H1 (cell line): ENCODE data around the gene ZNF747.

Experiments
- CTCF ChIP-seq, 3 experiments: IDR thresholded peaks; 1 replicate in 2 of 3; 2 replicates in 1 of 3; pipeline versions ENCODE4 v1.5.1 to v1.6.1; 2011; ENCODE audit warnings: low read length in 3 of 3, mild to moderate bottlenecking in 3 of 3, inconsistent platforms in 2 of 3, low read depth in 1 of 3, moderate library complexity in 1 of 3; ENCODE audit not compliant: insufficient read depth in 1 of 3; ENCODE audit errors: control extremely low read depth in 1 of 3
- EP300 ChIP-seq, 2 experiments: IDR thresholded peaks; 1 replicate in 1 of 2; 2 replicates in 1 of 2; pipeline ENCODE4 v1.6.1; 2011 to 2012; ENCODE audit warnings: low read depth in 2 of 2, low read length in 2 of 2, mild to moderate bottlenecking in 2 of 2, borderline replicate concordance in 1 of 2, inconsistent platforms in 1 of 2, moderate library complexity in 1 of 2
- EZH2 ChIP-seq: fragments of 200-600 bp; sonication (generic); IDR thresholded peaks from 2 replicates; pipeline ENCODE4 v1.7.1; 2012; ENCODE audit warnings: low read depth, mild to moderate bottlenecking, moderate library complexity, low read length, inconsistent platforms; ENCODE audit not compliant: severe bottlenecking
- GABPA ChIP-seq: IDR thresholded peaks from 2 replicates; pipeline ENCODE4 v1.6.1; 2011; ENCODE audit warnings: mild to moderate bottlenecking, low read length, moderate library complexity, borderline replicate concordance; ENCODE audit not compliant: insufficient read depth
- HDAC2 ChIP-seq, 2 experiments: fragments of 300-600 bp in 1 of 2; sonication (generic) in 1 of 2; IDR thresholded peaks; 2 replicates each; pipeline ENCODE4 v1.6.1; 2011 to 2012; ENCODE audit warnings: low read depth in 2 of 2, low read length in 2 of 2, mild to moderate bottlenecking in 2 of 2, moderate library complexity in 2 of 2, borderline replicate concordance in 1 of 2, inconsistent platforms in 1 of 2
- KDM1A ChIP-seq: fragments of 200-600, 300-600 bp; sonication (generic); IDR thresholded peaks from 2 replicates; pipeline ENCODE4 v1.7.1; 2016; ENCODE audit warnings: mild to moderate bottlenecking, low read length, borderline replicate concordance
- MAX ChIP-seq: IDR thresholded peaks from 2 replicates; pipeline ENCODE4 v1.6.1; 2012; ENCODE audit warnings: inconsistent platforms
- POLR2A ChIP-seq, 2 experiments: IDR thresholded peaks; 1 replicate in 1 of 2; 2 replicates in 1 of 2; pipeline ENCODE4 v1.6.1; 2011; ENCODE audit warnings: low read depth in 2 of 2, low read length in 2 of 2, mild to moderate bottlenecking in 2 of 2; ENCODE audit errors: control extremely low read depth in 1 of 2
- RXRA ChIP-seq: IDR thresholded peaks from 2 replicates; pipeline ENCODE4 v1.6.1; 2011; ENCODE audit warnings: low read depth, mild to moderate bottlenecking, low read length, moderate library complexity; ENCODE audit not compliant: insufficient read depth
- SUZ12 ChIP-seq: fragments of 200-600 bp; sonication (generic); IDR thresholded peaks from 2 replicates; pipeline ENCODE4 v1.6.1; 2012; ENCODE audit warnings: mild to moderate bottlenecking, inconsistent platforms, low read length, moderate library complexity, mixed read lengths

DNA sequence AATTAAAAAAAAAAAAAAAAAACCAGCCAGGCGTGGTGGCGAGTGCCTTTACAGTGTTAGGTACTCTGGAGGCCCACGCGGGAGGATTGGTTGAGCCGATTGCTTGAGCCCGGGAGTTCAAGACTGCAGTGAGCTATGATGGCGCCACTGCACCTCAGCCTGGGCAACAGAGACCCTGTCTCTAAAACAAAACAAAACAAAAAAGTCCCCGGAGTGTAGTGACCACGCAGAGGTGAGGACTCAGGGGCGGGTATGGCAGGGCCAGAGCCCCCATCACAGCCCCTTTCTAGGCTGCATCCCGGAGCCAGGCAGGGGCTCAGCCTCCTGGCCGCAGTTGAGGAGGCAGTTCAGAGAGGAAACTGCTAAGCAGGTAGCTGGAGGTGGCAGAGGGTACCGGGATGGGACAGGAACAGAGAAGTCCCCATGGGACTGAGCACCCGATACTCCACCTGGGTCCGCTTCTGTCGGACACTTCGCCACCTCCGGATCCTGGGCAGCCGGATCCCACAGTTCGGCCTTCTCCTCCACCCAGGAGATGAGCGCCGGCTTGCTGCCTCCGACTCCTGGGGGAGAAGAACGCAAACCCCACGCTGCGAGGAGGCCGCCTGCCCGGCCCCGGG lies 800 bp downstream of the ZNF747 start:
- TF ChIP-seq HDAC2 (IDR thresholded peaks at IDR 0.05; ENCODE audit: borderline replicate concordance in 1 of 2, low read depth in 2 of 2, low read length in 2 of 2) (no peak), SUZ12 (no peak), EP300 (IDR thresholded peaks at IDR 0.05; ENCODE audit: borderline replicate concordance in 1 of 2, low read depth in 2 of 2, low read length in 2 of 2) (no peak), RXRA (no peak), CTCF (IDR thresholded peaks at IDR 0.05; ENCODE audit: control extremely low read depth in 1 of 3, insufficient read depth in 1 of 3, low read depth in 1 of 3, low read length in 3 of 3) (no peak), EZH2 (no peak), MAX (no peak), POLR2A (IDR thresholded peaks at IDR 0.05; ENCODE audit: control extremely low read depth in 1 of 2, low read depth in 2 of 2, low read length in 2 of 2) (no peak), GABPA (no peak), KDM1A (no peak)
